Right cardiac atrium (tissue), 5 donors: ENCODE measurements around the gene TMEM207. TPM values are rescaled to one million over a fixed set of nuclear protein-coding genes. Genes with fewer than 3 reads are reported as not detected.

Experiments used
- ATAC-seq, 2 donors: fragments of 200-7000 bp; cut with Tn5 transposase; one replicate each; pipeline versions ENCODE4 v1.8.0 to v1.9.1; 2020; ENCODE audit warnings: moderate library complexity in 2 of 2, mild to moderate bottlenecking in 1 of 2
- DNase-seq, 3 donors: peaks; one replicate each; pipeline ENCODE4 v3.0.0-alpha.2; 2020
- H3K27ac ChIP-seq: one replicate; pipeline ENCODE4 v1.5.1; 2013; ENCODE audit warnings: mild to moderate bottlenecking, low read length, control low read depth, moderate library complexity
- H3K27me3 ChIP-seq: one replicate; pipeline ENCODE4 v1.6.1; 2013; ENCODE audit not compliant: control insufficient read depth, insufficient read depth
- H3K4me1 ChIP-seq: one replicate; pipeline ENCODE4 v1.6.1; 2013; ENCODE audit warnings: low read length; ENCODE audit not compliant: control insufficient read depth, insufficient read depth
- H3K4me3 ChIP-seq: one replicate; pipeline ENCODE4 v1.5.1; 2013; ENCODE audit warnings: low read length, control low read depth
- H3K9me3 ChIP-seq: one replicate; pipeline ENCODE4 v1.6.1; 2013; ENCODE audit warnings: low read length; ENCODE audit not compliant: control insufficient read depth
- WGBS: extraction: QIAGEN DNeasy Blood & Tissue Kit; methylation state at CpG from one replicate; pipeline ENCODE4 v1.1.7; 2013; 5-methylcytosine and 5-hydroxymethylcytosine counted together
- intact Hi-C, 4 donors: fragments of 100-400 bp; cut with DNase I; formaldehyde crosslinking; loops; one replicate each; pipeline versions ENCODE4 v1.11.0 to v1.14.0; 2022 to 2023
- long read RNA-seq, 4 donors: library from polyadenylated mRNA; unstranded; transcript quantifications; one replicate each; pipeline ENCODE4 v2.0.0, GENCODE V29; 2020 to 2021
- polyA plus RNA-seq: library from polyadenylated mRNA; stranded (reverse); fragments of 200-250 nt; gene quantifications from one replicate; pipeline ENCODE4 v1.2.3, GENCODE V29; 2013
- total RNA-seq, 4 donors: library from RNA; stranded (reverse); fragmentation: NEBNext Ultra II Directional; extraction: Animal tissue kit (Norgen Biotek cat#: 25700); gene quantifications; one replicate each; pipeline ENCODE4 v1.2.1, GENCODE V29; 2021
- donor health status: healthy with polysubstance abuse.
- donor health status: DM: no; HTN: yes; CAD: no.
- donor health status: DM: no; HTN: no; CAD: no.
- donor health status: DM: no; HTN: yes; CAD: no; lungs with severe emphysema.
- donor health status: DM: yes; HTN: yes; CAD: no.

Gene TMEM207
- total RNA-seq: not detected
- not detected for polyA plus RNA-seq
- long read RNA-seq, donor 1: 0 reads
- long read RNA-seq, donor 2: 0 reads
- long read RNA-seq, donor 3: 0 reads
- long read RNA-seq, donor 4: 0 reads

DNA sequence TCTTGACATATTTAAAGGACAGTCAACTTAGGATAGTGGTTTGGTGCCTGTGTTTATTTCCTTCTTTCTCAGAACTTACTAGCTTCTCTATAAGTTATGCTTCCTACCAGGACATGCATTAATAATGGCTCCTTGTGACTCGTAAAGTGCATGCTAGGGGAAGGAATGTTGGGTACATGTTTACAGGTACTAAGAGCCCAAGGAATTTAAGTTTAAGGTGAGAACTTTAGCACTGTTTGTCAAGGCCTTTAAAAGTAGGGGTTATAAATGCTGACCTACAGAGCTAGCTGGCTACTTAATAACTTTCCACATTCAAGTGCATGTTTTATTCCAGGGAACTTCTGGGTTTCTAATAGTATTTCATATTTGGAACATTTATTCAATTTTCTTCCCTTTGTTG, at the start of gene TMEM207:
TSS of gene TMEM207 (minus strand) at position 101 of the 400 bp plus-strand sequence. CDS start at position 9, 92 bp downstream.
- Histone ChIP-seq H3K4me3 (no peak within 1 kb of the TSS), H3K27ac (no peak within 1 kb of the TSS), H3K4me1 (no peaks in the 10 kb centered on the region), H3K9me3 (no peaks in the 10 kb centered on the region), H3K27me3 (no peaks in the 10 kb centered on the region)
- no peak for ATAC-seq
- DNase-seq: no peak
- 94% methylated on average over 1 of the region's 1 CpG for WGBS
- intact Hi-C loops: no loop called here

DNA sequence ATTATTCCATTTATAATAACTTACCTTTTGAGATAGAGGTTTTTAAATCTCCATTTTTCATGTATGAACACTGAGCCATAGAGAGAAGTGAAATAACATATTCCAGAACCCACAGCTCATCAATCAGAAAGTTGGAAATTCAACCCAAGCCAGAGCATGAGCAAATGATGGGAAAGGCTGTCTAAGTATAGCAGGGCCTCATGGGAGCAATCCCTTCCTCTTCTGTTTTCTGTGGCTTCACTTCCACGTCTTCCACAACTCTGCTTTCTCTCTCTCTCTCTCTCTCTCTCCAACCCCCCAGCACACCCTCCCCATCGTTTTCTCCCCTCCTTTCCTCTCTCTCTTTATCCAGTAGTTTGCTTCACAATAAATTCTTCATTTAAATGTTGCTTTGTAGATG, 49.4 kb upstream of the TMEM207 start:
- 28% methylated on average over 2 of the region's 2 CpGs for WGBS
- DNase-seq (no peak), ATAC-seq (no peak)
- intact Hi-C loops: no loop called here
- Histone ChIP-seq H3K4me3 (no peak overlapping the region), H3K9me3 (no peaks in the 10 kb centered on the region), H3K27ac (no peak overlapping the region), H3K27me3 (no peaks in the 10 kb centered on the region), H3K4me1 (no peaks in the 10 kb centered on the region)

DNA sequence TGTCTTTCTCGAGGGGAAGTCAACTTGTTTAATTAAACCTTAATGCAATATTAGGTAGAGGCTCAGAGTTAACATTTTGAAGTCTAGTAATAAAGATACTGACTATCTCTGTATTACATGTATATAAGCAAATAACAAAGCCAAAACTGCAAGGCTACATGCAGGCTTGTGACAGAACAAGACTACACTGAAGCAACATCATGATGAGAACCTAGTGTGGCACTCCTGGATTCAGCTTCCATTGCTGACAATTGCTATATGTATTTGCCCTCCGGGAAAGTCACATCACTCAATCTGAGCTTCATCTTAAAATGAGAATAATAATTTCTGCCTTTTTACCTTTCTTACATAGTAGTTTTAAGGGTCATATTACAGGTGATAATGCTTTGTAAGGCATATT, 48.6 kb upstream of the TMEM207 start:
- Histone ChIP-seq H3K27me3 (no peaks in the 10 kb centered on the region), H3K4me3 (no peak overlapping the region), H3K4me1 (no peaks in the 10 kb centered on the region), H3K9me3 (no peaks in the 10 kb centered on the region), H3K27ac (no peak overlapping the region)
- WGBS: 82% methylated on average over 2 of the region's 2 CpGs
- ATAC-seq (no peak), DNase-seq (no peak)
- intact Hi-C loops: no loop called here

DNA sequence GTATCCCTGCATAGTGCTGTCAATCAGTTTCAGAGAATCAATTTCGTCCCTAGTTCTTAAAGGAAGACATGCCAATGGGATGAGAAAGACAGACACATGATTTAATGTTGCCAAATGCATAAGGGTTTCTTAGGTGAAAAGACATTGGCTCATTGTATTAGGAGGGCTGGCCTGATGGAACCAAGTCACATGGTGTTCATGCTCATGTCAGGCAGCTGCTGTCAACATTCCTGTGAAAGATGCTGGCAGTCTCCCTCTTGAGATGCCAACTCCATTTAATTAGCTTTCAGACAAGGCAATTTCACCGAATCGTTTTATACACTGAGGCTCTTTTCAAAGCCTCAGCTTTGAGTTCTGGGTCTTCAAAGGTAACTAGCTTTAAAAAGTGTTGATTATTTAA, 48.1 kb upstream of the TMEM207 start:
- 48% methylated on average over 3 of the region's 3 CpGs for WGBS
- ATAC-seq: peak; percentile 83 to 88
- intact Hi-C loops: no loop called here
- Histone ChIP-seq H3K4me3 (no peak overlapping the region), H3K9me3 (no peaks in the 10 kb centered on the region), H3K27me3 (no peaks in the 10 kb centered on the region), H3K27ac (no peak overlapping the region), H3K4me1 (peaks cover under 1% of the 10 kb centered on the region)
- DNase-seq: no peak

DNA sequence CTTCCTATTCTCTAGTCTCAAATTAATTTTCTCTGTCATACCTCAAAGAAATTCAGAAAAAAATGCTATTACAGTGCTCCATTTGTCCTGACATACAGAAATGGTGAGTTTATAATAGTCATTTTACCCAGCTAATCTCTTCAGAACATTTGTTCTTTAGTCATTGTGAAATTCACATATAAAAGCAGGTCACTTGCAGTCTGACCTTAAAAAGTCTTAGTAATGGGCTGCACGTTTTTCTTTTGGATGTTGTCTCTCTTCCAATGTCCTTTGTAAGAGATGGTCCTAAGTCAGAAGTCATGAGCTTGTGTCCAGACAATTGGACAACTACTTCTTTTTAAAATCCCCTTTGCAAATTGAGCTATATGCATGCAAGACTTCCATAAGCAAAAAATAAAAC, 47.2 kb upstream of the TMEM207 start:
- DNase-seq: no peak
- H3K27ac ChIP-seq: no peak overlapping the region
- intact Hi-C loops: no loop called here
- WGBS: 11% methylated on average over 1 of the region's 1 CpG
- no peaks in the 10 kb centered on the region for H3K9me3 ChIP-seq
- H3K4me1 ChIP-seq: peaks cover 2% of the 10 kb centered on the region
- H3K4me3 ChIP-seq: no peak overlapping the region
- ATAC-seq: no peak
- no peaks in the 10 kb centered on the region for H3K27me3 ChIP-seq

DNA sequence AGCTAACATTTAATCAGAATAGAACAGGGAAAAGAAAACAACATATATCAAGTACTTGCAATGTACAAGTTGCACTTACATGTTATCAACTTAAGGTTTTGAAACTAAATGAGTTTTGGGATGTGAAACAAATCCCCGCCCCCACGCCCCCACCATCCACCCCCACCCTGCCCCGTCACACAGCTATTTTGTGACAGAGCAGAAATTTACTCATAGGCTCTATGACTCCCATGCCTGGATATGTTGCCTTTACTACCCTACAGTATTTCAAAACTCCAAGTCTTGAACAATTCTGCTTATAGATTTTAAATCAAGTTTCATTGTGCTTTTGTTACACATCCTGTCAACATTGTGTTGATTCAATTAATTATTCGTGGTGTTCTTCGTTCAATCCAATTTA, 46.1 kb upstream of the TMEM207 start:
- Histone ChIP-seq H3K27ac (no peak overlapping the region), H3K4me3 (no peak overlapping the region), H3K9me3 (no peaks in the 10 kb centered on the region), H3K4me1 (peaks cover 2% of the 10 kb centered on the region), H3K27me3 (no peaks in the 10 kb centered on the region)
- intact Hi-C loops: no loop called here
- 71% methylated on average over 5 of the region's 5 CpGs for WGBS
- ATAC-seq: no peak
- DNase-seq: no peak

DNA sequence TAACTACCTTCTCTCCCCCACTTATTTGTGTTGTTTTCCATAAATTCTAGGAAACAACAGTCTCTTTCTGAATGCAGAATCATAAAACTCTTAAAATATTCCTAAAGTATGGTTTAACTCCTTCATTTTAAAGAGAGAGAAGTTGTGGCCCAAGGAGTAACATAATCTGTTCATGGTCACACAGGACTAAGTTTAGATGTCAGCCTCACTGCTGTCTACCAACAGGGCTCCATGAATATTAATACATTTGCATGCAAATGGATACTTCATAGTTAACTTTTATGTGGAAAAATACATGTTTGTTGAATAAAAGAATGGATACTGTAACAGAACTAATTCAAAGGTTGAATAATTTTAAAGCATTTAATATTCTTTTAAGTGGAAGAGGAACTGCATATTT, 45.7 kb upstream of the TMEM207 start:
- ATAC-seq (no peak), DNase-seq (no peak)
- Histone ChIP-seq H3K9me3 (no peaks in the 10 kb centered on the region), H3K27ac (no peak overlapping the region), H3K4me3 (no peak overlapping the region), H3K4me1 (peaks cover 2% of the 10 kb centered on the region), H3K27me3 (no peaks in the 10 kb centered on the region)
- intact Hi-C loops: no loop called here

DNA sequence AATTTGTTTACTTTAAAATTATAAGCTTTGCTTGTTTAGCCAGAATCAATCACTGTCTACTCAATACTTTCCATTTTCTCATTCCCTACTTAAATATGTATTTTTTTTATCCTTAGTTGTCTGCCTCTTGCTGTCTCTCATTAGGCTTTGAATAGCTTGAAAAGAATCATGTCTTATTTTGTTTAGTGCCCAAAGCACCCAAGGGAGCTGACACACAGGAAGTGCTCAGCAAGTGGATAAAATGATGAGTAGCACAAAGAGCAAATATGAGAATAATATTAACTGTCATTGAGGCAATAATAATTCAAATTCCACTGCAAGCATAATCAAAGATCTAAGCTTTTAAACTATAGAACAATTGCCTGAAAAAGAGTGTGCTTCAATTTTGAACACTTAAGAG, 45.2 kb upstream of the TMEM207 start:
- intact Hi-C loops: no loop called here
- no peak for ATAC-seq
- peaks cover 2% of the 10 kb centered on the region for H3K4me1 ChIP-seq

DNA sequence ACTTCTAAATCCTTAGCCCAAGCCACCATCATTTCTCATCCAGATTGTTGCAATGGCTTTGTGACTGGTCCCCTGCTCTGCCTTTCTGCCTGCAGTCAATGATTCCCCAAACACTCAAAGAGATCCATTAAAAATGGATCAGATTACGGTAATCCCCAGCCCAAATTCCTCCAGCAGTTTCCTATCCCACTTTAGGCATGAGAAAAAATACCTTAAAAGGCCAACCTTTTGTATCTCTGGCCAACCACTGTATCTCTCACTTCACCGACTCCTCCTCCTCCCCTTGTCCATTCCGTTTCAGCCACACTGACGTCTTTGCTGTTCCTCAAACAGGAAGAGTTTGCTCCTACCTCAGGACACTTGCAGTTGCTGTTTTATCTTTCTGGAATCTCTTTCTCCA, 43.3 kb upstream of the TMEM207 start:
- Histone ChIP-seq H3K27ac (no peak overlapping the region), H3K4me1 (peaks cover 2% of the 10 kb centered on the region), H3K27me3 (no peaks in the 10 kb centered on the region), H3K9me3 (no peaks in the 10 kb centered on the region), H3K4me3 (no peak overlapping the region)
- intact Hi-C loops: no loop called here
- DNase-seq (no peak), ATAC-seq (no peak)
- 79% methylated on average over 4 of the region's 4 CpGs for WGBS

More for the DNA sequence above, 45.2 kb upstream of the TMEM207 start:
- Histone ChIP-seq H3K27me3 (no peaks in the 10 kb centered on the region), H3K27ac (no peak overlapping the region), H3K9me3 (no peaks in the 10 kb centered on the region), H3K4me3 (no peak overlapping the region)
- DNase-seq: no peak

DNA sequence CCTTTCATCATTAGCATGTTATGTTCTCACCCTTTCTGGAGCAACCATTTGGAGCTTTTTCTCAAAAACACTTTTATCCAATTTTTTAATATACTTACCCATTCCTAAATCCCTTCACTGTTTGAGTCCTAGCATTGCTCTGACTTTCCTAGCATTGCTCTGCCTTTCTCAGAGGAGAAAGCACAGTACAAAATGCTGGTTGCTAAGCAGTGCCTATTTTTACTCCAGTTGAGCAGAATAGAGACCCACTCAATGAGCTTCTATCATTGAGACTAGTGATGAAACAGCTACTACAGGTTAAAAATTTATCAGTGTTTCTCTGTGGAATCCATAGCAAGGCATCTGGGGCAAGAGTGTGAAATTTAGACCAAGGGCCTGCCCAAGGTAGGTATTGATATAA, 42.4 kb upstream of the TMEM207 start:
- no peak overlapping the region for H3K4me3 ChIP-seq
- H3K4me1 ChIP-seq: peaks cover 2% of the 10 kb centered on the region
- no peak for DNase-seq
- H3K9me3 ChIP-seq: no peaks in the 10 kb centered on the region
- peak; percentile 42 to 44 for ATAC-seq
- no peaks in the 10 kb centered on the region for H3K27me3 ChIP-seq
- peak overlapping the region; percentile 57 for H3K27ac ChIP-seq
- intact Hi-C loops: no loop called here

DNA sequence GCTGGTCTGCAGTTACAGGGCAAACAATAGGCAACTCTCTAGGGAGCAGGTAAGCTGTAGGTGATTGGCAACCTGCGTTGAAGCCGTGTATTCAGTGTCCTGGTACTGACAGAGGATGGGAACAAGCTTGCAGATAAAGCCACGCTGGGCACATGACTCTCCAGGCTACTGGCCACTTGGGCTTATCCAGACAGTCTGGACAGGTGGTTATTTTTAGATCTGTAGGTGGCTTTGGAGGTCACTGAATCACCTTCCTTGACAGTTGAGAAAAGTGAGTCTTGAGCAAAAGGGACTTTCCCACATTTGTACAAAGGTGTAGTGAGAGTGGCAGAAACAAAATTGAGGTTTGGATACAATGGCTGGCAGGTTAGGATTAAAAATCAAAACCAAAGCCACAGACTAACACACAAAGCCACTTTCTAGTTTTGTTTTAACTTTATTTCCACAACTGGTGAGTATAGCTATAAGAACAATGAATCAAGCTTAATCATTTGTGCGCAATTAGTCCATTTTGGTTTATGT, 41.9 kb upstream of the TMEM207 start:
- Histone ChIP-seq H3K4me3 (no peak overlapping the region), H3K27ac (peak overlapping the region; percentile 79), H3K4me1 (peaks cover 2% of the 10 kb centered on the region), H3K9me3 (no peaks in the 10 kb centered on the region), H3K27me3 (no peaks in the 10 kb centered on the region)
- ATAC-seq (peak; percentile 64 to 80), DNase-seq (peak in 2 of 3 donors; percentile 38 to 47)
- intact Hi-C loops: no loop called here
- WGBS: 66% methylated on average over 4 of the region's 4 CpGs
